NCI-H1105 treated with DMSO at 0.1 percent for 48 hours (cell line): ENCODE data around the gene MAPK13.
A peak's percentile ranks its signal among the peaks of the same experiment; 100 is the strongest.
"Not testable (repeated sequence)": the region's sequence is repeated elsewhere in the genome, so short reads cannot be mapped to it uniquely, and the experiment has no call there.

Source experiments
- DNase-seq: peaks from one replicate; lab custom pipeline; 2025; lab: John Stamatoyannopoulos, UW

Gene MAPK13

DNA sequence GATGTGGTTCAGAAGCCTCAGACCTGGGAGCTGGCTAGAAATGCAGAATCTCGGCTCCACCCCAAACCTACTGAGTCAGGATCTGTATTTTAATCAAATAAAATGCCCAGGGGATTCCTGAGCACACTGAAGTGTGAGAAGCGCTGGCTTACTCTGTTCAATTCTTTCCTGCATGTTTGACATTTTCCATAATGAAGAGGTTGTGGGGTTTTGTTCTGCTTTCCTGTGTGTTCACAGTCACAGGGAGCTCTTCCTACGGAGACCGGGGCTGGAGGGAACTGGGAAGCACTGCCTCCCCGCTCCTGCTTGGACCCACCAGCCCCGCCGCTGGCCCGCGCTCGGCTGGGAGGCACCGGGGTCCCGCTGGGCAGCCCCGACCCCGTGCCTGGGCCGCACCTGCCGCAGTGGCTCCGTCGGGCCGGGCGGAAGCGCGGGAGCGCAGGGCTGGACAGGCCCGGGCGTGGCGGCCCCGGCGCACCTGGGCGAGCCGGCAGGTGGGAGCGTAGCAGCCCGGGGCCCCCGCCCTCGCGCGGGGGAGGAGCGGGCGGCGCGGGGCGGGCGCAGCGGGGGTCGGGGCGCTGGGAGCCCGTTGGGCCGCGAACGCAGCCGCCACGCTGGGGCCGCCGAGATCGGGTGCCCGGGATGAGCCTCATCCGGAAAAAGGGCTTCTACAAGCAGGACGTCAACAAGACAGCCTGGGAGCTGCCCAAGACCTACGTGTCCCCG lies at the start of gene MAPK13:
Gene MAPK13, plus strand, starts transcription at position 573 of the 726 bp plus-strand sequence. Its CDS starts 70 bp downstream, at position 643.
- peak; percentile 80 for DNase-seq

DNA sequence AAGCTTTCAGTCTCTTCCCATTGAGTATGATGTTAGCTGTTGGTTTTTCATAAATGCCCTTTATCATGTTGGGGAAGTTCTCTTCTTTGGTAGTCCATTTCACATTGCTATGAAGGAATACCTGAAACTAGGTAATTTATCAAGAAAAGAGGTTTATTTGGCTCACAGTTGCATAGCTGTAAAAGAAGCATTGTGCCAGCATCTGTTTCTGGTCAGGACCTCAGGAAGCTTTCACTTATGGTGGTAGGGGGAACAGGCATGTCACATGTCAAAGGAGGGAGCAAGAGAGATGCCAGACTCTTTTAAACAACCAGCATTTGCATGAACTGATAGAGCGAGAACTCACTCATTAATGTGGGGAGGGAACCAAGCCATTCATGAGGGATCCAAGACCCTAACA lies 48.0 kb upstream of the MAPK13 start:
- DNase-seq: no peak

DNA sequence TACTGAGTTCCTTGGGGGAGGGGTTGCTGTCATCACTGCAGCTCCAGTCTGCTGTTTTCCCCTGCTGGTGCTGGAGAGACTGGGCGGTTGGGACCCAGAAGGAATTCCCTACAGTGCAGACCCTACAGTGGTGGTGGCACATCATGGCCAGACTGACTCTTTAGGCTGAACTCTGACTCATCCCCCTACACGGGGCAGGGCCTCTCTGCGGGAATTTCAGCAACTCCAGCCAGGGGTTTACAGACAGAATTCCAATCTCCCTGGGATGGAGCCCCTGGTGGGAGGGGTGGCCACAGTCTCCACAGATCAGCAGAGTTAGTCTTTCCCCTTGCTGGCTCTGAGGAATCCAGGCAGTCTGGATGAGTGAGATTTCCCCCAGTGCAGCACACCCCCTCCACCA lies 46.9 kb upstream of the MAPK13 start:
- DNase-seq: no peak

DNA sequence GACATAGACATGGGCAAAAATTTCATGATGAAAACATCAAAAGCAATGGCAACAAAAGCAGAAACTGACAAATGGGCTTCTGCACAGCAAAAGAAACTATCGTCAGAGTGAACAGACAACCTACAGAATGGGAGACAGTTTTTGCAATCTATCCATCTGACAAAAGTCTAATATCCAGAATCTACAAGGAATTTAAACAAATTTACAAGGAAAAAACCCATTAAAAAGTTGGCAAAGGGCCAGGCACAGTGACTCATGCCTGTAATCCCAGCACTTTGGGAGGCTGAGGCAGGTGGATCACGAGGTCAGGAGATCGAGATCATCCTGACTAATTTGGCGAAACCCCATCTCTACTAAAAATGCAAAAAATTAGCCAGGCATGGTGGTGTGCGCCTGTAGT lies 42.1 kb upstream of the MAPK13 start:
- not testable (repeated sequence) for DNase-seq

DNA sequence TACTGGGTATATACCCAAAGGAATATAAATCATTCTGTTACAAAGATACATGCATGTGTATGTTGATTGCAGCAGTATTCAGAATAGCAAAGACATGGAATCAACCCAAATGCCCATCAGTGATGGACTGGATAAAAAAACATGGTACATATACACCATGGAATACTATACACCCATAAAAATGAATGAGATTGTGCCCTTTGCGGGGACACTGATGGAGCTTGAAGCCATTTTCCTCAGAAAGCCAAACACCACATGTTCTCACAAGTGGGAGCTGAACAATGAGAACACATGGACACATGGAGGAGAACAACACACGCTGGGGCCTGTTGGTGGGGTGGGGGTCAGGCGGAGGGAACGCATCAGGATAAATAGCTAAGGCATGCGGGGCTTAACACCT lies 41.3 kb upstream of the MAPK13 start:
- DNase-seq: no peak

DNA sequence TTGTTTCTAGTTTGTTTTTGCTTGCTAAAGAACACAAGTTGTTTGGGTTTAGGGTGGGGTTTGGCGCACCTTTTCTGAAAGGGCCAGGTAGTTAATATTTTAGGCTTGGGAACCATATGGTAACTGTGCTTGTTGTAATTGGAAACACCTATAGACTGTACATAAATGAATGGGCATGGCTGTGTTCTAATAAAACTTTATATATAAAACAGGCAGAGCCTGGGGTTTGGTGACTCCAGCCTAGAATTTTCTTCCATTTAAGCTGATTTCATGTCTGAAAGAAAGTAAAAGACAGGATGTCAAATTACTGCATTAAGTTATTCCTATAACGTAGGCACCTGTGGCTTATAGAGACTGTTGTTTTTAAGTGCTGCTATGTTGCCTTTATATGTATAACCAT lies 36.1 kb upstream of the MAPK13 start:
- DNase-seq: no peak

DNA sequence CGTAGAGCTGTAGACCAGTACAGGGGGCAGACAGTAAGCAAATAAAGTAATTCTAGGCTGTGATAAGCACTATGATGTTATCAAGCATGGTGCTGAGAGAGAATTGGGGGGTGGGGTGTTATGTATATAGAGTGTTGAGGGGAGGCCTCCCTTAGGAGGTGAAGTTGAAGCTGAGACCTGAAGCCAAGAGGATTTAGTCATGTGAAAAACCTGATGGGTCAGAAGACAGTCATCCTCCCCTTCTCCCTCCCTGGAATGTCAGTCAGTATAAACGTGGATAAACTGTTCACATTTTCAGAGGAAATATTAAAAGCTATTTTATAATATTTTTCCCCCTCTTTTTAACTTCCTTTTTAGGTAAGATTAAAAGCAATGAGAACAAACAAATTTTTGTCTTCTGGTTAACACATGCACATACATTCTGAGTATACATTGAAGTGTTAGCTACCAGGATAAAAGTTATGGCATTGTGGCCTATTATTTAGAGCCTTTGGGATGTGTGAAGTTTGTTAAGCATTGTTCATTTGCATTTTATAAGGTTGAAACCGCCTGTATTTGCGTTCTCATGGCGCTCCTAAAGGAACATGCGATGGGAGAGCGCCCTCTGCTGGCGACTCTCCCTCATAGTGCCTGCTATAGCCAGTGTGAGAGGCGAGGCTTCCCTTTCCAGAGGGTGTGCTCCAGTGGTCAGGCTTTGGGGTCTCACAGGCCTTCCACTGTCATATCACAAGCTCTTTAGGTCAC lies 35.4 kb upstream of the MAPK13 start:
- DNase-seq: peak; percentile 72

DNA sequence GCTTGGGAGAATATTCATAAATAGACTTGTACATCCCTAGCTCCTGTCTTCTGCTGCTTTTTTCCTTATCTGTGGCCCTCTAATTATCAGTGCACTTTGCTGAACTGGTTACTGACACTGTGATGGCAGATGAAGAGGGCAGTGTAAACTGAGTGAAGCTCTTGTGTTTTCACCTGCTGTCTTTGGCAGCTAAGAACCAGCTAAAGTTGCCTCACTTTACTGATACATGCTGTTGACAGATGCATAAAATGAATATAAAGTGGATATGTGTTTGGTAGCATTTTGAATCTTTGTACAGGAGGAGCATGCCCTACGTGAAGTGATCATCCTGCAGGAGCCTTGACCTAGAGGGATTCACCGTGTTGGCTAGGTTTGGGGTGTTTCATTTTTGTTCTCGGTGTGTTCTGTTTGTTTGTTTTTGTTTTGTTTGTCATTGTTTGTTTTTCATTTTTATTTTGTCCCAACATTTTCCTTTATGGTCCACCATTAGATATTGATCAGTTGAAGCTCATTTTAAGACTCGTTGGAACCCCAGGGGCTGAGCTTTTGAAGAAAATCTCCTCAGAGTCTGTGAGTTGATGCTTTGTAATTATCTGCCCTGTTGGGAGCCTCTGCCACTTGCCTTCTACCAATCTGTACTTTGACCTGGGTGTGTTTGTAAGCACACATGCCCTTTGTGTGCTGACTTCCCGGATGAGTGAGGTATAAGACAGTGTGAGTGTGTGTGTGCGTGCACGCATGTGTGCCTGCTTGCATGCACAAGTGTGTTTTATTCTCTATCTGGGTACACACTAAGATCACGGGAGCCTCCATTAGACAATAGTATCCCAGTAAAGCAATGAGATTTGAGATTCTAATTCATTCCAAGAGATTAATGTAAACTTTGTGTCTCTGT lies 34.6 kb upstream of the MAPK13 start:
- DNase-seq: no peak

DNA sequence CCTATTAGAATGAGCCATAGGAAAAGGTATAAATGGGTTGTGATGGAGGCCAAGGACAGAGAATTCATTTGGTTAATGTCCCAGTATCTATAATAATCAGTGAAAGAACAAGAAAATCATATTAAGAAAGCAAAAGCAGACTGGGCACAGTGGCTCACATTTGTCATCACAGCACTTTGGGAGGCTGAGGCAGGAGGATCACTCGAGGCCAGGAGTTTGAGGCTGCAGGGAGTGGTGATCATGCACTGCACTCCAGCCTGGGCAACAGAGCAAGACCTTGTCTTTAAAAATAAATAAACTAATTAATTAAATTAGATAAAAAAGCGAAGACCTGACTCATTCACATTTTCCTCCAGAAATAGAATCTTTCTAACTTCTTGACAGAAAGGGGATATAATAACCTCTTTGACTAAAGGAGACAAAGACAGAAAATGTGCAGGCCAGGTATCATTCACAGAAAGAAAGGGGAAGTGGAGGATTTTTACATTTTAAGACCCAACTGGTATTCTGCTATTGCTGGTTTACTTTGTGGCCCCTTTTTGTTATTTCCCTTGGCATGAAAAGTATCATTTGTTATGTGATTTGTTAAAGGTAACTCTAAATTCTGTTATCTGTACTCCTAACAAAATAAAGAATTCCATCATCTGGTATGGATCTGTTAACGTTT lies 31.9 kb upstream of the MAPK13 start:
- no peak for DNase-seq

DNA sequence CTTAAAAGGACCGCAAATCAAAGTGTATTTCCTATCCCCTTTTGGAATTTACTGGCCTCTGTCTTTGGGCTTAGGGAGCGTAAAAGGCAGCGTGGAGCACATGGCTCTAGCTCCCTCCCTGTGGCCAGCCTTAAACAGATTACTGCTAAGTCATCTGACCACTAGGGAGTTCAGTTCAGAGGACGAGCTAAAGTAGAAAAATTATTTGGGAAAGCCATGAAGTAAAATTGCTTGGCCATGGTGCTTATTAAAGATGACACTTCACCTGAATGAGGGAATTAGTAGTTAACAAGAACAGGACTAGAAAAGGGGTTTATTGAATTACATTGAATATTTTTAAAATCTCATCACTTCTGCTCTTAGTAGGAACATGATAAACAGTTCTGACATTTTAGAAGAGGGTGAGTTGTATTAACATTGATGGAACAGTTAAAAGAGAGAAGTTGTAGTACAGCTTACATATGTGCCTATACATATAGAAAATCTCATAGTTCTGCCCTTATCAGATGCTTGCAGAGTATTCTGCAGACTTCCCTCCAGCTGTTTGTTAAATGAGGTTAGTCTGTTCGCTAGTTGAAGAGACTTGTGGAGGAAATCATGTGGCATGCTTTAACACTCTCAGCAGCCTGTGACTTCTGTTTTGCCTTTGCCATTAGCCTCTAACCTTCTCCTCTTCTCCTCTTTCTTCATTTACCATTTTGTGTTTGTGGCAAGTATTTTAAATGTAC lies 31.2 kb upstream of the MAPK13 start:
- DNase-seq: no peak

DNA sequence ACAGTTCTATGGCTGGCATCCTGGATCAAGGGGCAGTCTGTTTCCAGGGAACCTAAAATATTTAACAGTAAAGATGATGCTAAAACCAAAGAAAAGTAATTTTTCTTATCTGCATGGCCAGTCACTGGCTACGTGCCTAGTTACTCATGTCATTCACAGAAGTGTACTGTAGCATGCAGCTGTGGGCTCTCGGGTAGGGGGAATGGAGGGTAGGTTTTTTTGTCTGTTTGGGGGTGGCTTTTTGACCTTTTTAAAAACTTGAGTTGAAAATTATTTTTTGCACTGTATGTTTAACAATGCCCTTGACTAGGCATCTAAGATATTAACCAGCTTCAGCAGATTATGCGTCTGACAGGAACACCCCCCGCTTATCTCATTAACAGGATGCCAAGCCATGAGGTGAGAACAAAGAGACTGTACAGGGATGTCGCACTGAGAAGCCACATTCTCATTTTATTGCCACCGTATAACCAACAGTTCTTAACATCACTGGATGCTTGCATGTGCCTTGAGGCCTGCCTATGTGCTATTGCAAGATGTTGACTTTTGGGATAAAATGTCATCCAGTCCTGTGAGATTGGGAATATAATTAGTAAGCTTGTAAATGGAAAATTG lies 30.3 kb upstream of the MAPK13 start:
- DNase-seq: no peak

DNA sequence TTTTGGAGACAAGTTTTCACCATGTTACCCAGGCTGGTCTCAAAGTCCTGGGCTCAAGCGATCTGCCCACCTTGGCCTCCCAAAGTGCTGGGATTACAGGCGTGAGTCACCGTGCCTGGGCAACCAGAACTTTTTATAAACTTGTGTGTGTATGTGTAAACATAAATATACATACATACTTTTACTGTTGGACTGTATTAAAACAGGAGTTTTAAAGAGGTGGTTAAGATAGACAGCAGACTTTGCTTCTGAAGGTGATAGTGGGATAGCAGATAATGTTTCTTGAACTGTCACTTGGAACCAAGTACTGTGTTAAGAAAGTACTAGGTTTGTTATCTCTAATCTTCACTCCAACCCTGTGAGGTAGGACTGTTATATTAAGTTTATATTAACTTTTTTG lies 28.6 kb upstream of the MAPK13 start:
- no peak for DNase-seq

DNA sequence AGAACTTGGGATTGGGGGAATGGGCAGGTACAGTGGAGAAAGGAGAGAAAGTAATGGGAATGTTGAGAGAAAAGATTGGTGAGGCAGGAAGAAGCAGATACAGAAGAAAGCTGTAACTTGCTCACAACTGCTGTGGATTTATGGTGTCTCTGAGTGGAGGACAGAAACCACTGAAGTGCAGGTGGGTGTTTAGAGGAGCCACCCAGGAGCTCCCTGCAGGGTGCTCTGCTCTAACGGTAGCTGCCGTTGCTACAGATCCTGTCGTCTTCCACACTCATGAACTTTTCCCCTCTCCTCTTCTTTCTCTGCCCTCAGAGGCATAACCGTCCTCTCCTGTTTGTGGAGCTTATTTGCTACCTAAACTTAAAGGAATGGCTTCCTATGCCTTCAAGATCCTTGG lies 27.5 kb upstream of the MAPK13 start:
- DNase-seq: no peak

DNA sequence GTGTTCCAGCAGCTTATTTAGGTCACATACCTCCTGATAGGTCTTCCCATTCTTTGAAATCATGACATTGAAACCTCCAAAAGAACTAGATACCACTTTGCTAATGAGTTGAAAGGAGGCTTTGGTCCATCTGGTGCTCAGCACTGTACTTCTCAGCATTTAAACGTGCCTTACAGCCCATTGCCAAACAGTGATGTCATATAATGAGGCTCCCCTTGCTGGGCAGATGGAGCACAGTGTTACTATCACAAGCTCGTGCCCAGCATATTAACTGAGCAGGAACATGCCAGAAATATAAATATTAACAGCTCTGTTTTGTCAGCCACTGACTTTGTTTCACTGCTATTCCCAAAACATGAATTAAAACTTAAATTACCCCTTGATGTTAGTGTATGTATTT lies 25.5 kb upstream of the MAPK13 start:
- DNase-seq: no peak

DNA sequence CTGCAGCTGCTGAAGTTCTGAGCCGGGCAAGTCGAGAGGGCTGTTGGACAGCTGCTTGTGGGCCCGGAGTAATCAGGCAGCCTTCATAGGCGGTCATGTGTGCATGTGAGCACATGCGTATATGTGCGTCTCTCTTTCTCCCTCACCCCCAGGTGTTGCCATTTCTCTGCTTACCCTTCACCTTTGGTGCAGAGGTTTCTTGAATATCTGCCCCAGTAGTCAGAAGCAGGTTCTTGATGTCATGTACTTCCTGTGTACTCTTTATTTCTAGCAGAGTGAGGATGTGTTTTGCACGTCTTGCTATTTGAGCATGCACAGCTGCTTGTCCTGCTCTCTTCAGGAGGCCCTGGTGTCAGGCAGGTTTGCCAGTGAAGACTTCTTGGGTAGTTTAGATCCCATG lies 21.2 kb upstream of the MAPK13 start:
- DNase-seq: no peak

DNA sequence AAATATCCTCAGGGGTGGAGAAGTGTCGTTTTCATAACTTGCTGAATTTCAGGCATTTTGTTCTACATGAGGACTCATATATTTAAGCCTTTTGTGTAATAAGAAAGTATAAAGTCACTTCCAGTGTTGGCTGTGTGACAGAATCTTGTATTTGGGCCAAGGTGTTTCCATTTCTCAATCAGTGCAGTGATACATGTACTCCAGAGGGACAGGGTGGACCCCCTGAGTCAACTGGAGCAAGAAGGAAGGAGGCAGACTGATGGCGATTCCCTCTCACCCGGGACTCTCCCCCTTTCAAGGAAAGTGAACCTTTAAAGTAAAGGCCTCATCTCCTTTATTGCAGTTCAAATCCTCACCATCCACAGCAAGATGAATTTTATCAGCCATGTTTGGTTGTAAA lies 20.3 kb upstream of the MAPK13 start:
- DNase-seq: no peak

DNA sequence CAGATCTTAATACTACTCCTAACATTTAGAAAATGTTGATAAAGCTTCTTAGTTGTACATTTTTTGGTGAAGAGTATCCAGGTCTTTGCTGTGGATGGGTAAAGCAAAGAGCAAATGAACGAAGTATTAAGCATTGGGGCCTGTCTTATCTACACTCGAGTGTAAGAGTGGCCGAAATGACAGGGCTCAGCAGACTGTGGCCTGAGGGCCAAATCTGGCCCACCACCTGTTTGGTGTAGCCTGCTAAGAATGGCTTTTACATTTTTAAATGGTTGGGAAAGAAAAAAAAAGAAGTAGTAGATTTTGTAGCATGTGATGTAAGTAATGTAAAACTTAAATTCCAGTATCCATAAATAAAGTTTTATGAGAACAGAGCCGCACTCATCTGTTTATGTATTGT lies 19.4 kb upstream of the MAPK13 start:
- no peak for DNase-seq

DNA sequence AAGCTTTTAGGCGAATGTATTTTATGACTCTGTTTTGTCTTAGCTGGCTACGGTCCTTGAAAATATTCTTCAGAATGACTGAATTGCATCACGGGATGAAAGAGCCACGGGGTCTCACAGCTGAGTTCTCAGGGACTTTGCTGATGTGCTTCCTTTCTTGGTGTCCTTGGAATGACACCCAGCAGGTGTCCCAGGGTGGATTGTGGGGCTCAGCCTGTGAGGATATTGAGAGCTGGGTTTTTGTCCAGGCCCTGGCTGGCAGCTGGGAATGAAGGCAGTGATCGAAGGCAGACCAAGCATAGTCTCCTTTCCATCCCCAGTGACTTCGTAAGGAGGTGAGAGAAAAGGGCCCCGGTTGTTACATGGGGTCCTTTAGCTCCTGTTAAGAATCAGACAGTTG lies 18.8 kb upstream of the MAPK13 start:
- no peak for DNase-seq

DNA sequence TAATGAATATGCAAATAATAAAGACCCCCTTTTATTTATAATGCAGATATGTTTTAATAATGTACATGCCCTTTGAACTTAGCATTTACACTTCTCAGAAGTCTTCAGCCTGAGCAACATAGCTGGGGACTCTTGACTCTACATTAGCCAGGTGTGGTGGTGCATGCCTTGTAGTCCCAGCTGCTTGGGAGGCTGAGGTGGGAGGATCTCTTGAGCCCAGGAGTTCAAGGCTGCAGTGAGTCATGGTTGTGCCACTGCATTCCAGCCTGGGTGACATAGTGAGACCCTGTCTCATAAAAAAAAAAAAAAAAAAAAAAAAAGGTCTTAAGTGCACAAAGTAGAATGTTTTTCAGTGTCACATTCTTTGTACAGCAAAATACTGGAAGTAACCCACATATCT lies 17.3 kb upstream of the MAPK13 start:
- no peak for DNase-seq

DNA sequence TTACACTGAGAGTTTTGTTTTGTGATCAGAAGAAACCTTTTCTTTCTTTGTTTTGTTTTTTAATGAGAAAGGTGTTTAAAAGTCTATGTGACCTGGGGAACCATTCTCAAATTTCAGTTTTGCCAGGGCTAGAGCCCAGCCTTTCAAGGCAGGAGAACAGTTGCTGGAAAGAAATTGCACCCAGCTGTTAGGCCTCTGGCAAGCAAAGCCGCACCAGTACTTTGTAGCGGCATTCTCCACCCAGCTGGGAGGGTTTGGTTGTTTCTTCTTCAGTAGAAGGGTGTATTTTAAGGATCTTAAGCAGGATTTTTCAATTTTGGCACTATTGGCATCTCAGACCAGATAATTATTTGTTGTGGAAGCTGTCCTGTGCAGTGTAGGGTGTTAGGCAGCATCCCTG lies 16.6 kb upstream of the MAPK13 start:
- DNase-seq: no peak

DNA sequence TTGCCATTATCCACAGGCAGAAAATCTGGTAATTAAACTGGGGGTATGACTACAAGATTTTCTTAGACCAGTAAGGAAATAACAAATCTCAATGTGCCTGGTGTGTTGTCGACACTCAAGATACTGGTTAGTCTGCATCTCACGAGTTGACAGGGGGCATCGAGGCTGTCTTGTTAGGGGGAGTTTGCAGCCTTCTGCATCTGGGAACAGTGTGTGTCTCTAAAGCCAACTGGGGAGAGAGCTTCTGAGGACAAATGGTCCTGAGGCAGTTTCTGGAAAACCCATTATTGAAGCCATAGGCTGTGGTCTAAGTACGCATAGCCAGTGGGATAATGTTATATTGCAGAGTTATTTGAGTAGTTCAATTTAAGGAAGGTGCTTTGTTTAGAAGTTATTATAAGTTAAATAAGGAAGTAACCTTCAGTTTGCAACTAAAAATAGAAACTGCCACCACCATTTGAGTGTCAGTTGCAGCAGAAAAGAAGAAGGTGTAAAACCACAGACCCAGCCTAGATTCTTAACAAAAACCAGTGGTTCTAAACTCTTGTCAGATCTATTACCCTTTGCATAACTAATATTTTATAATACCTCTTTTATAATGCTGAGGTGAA lies 15.4 kb upstream of the MAPK13 start:
- DNase-seq: no peak
